GM11168 (cell line): ENCODE results near the gene CELSR2.

Source experiments
- in situ Hi-C: fragments of 300-500 bp; cut with MboI; formaldehyde crosslinking; loops from one replicate; pipeline ENCODE4 v1.12.0; 2022; ENCODE audit warnings: low sequenced_read_pairs; ENCODE audit not compliant: unreplicated experiment

The CELSR2 gene

DNA sequence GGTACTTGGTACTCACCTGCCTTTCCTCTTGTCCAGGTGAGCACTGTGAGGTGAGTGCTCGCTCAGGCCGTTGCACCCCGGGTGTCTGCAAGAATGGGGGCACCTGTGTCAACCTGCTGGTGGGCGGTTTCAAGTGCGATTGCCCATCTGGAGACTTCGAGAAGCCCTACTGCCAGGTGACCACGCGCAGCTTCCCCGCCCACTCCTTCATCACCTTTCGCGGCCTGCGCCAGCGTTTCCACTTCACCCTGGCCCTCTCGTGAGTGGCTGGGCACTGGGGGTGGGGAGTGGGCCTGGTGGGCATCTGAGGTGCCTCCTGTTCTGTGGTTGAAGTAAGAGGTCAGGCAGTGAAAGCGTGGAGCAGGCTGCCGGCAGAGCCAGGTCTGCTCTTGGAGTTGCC, 11.7 kb downstream of the CELSR2 start:
- in situ Hi-C loops, result no loop called here

DNA sequence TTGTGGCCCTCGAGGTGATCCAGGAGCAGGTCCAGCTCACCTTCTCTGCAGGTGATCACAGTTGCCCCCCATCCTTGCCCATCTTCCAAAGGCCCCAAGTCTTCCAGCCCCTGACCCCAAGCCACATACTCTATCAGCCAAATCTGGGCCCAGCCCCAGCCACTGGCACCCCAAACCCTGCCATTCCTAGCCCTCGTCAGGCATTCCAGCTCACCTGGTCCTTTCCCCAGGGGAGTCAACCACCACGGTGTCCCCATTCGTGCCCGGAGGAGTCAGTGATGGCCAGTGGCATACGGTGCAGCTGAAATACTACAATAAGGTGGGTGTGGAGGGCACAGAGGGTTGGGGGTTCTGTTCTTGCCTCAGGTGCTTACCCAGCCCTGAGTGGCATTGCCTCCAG, 12.2 kb downstream of the CELSR2 start:
- in situ Hi-C loops, result no loop called here

DNA sequence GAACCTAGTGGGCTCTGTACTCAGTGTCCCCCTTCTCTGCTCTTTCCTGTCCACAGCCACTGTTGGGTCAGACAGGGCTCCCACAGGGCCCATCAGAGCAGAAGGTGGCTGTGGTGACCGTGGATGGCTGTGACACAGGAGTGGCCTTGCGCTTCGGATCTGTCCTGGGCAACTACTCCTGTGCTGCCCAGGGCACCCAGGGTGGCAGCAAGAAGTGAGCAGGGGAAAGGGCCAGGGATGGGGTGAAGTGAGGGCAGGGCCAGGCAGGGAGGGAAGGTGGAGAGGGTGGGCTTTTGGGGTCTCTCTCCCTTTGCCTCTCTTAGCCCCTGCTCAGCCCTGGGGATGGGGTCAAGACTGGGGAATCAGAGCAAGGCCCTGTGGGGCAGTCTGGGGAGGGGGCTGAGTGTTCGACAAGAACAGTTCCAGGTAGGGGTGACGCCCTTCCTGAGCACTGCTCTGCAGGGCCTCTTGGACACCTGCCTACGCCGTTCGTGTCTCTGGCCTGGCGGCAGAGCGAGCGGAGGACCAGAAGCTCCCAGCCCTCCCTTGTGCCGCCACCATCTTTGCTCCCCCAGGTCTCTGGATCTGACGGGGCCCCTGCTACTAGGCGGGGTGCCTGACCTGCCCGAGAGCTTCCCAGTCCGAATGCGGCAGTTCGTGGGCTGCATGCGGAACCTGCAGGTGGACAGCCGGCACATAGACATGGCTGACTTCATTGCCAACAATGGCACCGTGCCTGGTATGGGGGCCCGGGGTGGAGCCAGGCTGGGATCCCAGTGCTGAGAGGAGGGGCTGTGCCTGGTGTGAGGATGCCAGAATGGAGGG, 13.1 kb downstream of the CELSR2 start:
- in situ Hi-C loops, result no loop called here

DNA sequence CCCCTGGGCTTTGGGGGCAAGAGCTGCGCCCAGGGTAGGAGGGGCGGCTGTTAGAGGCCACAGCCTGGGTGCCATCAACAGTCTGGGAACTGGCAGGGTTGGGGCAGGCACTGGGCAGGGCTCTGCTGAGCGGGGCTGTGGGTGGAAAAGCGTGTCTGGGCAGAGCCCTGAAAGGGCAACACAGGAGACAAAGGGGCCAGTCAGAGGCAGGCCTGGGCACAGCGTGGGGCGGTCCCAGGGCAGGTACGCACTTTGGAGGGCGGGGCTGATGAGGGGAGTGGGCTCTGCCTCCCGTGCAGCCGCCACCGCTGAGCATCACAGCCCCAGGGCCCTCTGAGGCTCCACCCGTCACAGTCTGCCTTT, 13.9 kb downstream of the CELSR2 start:
- in situ Hi-C loops, result no loop called here

DNA sequence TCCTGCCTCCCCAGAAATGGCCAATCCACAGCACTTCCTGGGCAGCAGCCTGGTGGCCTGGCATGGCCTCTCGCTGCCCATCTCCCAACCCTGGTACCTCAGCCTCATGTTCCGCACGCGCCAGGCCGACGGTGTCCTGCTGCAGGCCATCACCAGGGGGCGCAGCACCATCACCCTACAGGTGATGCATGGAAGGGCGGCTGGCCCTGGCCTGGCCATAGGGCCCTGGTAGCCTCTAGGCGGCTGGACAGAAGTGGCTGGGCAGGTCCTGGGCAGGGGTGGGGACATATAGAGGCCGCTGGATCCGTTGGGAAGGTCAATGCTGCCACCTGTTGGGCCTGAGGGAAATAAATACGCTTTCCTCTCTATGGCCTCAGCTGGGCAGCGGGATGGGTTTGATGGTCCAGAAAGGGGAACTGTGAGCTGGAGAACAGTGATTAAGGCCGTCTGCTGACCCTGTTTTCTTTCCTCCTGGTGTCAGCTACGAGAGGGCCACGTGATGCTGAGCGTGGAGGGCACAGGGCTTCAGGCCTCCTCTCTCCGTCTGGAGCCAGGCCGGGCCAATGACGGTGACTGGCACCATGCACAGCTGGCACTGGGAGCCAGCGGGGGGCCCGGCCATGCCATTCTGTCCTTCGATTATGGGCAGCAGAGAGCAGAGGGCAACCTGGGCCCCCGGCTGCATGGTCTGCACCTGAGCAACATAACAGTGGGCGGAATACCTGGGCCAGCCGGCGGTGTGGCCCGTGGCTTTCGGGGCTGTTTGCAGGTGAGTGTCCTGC, 14.4 kb downstream of the CELSR2 start:
- in situ Hi-C loops, result no loop called here

DNA sequence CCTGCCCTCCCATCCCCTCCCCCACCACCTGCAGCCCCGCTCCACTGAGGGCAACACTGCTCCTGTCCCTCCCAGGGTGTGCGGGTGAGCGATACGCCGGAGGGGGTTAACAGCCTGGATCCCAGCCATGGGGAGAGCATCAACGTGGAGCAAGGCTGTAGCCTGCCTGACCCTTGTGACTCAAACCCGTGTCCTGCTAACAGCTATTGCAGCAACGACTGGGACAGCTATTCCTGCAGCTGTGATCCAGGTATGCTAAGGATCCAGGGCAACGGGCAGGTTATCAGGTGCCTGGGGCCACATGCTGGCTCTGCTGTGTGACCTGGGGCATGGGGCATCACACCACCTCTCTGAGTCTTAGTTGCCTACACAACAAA, 15.0 kb downstream of the CELSR2 start:
- in situ Hi-C loops, result no loop called here

DNA sequence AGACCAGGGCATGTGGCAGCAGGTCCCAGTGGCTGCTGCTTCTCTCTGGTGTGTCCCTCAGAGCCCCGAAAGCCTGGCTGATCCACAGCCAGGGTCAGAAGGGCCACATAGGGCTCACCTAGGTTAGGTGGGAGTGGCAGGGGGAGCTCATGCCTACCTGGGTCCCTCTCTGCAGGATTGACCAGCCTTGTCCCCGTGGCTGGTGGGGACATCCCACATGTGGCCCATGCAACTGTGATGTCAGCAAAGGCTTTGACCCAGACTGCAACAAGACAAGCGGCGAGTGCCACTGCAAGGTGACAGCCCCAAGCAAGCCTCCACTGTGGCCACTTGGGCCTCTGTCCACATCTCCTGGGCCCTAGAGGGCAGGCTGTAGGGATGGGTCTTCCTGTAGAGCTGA, 15.7 kb downstream of the CELSR2 start:
- in situ Hi-C loops, result no loop called here

DNA sequence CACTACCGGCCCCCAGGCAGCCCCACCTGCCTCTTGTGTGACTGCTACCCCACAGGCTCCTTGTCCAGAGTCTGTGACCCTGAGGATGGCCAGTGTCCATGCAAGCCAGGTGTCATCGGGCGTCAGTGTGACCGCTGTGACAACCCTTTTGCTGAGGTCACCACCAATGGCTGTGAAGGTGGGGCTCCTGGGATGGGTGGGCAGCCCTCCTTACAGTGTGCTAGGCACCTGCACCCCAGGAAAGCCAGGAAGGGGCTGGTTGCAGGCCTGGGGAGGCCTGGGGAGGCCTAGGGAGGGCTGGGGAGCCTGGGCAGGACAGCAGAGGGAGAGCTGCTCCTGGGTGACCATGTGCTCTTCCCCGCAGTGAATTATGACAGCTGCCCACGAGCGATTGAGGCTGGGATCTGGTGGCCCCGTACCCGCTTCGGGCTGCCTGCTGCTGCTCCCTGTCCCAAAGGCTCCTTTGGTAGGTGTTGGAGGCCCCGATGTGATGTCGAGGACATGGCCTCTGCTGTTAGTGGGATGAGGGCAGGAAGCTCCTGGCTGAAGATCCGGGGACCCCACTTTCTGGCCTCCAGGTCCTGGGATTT, 16.5 kb downstream of the CELSR2 start:
- in situ Hi-C loops, result no loop called here

DNA sequence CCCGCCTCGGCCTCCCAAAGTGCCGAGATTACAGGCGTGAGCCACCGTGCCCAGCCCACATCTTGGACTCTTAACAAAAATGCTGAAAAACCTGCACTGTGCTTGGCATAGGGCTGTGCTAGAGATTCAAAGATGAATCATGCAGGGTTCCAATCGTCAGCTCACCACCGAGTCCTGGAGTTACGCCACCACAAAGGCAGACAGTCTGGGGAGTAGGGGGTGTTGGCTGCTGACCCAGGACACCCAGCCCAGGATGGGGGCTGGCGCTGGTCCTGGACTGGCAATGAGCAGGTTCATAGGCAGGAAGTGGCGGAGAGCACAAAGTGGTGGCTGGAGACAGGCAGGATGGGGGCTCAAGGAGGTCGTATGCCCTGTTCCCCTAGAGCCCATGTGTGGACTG, 17.6 kb downstream of the CELSR2 start:
- in situ Hi-C loops, result no loop called here

DNA sequence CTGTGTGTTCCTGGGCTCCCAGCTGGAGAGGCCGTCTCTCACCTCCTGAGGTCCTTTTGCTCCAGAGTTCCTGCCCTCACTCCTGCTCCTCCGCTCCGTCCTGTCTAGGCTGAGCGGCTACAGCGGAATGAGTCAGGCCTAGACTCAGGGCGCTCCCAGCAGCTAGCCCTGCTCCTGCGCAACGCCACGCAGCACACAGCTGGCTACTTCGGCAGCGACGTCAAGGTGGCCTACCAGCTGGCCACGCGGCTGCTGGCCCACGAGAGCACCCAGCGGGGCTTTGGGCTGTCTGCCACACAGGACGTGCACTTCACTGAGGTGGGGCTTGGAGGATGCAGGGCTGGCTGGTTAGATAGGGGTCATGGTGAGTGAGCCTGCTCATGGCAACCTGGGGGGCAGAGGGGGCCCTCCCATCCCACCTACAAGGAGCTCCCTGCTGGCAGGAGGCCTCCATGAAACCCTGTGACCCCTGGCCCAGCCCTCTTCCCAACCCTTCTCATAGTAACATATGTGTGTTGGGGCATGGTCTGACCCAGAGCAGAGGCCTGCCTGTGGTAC, 18.5 kb downstream of the CELSR2 start:
- in situ Hi-C loops, result no loop called here

DNA sequence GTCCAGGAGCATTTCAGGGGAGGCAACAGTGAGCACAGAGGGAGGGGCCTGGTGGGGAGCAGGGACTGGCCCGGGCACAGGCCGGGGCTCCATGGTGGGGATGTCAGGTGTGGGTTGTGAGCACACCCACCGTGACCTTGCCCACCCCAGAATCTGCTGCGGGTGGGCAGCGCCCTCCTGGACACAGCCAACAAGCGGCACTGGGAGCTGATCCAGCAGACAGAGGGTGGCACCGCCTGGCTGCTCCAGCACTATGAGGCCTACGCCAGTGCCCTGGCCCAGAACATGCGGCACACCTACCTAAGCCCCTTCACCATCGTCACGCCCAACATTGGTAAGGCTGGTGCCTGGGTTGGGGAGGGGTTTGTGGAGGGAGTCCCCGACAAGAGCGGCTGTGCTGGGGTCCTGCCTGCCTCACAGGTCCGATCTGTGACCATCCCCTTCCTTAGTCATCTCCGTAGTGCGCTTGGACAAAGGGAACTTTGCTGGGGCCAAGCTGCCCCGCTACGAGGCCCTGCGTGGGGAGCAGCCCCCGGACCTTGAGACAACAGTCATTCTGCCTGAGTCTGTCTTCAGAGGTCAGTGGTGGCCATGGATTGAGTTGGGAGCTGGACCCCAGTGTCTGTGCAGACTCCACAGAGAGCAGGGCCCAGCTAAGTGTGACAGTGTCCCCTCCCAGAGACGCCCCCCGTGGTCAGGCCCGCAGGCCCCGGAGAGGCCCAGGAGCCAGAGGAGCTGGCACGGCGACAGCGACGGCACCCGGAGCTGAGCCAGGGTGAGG, 19.3 kb downstream of the CELSR2 start:
- in situ Hi-C loops, result no loop called here

DNA sequence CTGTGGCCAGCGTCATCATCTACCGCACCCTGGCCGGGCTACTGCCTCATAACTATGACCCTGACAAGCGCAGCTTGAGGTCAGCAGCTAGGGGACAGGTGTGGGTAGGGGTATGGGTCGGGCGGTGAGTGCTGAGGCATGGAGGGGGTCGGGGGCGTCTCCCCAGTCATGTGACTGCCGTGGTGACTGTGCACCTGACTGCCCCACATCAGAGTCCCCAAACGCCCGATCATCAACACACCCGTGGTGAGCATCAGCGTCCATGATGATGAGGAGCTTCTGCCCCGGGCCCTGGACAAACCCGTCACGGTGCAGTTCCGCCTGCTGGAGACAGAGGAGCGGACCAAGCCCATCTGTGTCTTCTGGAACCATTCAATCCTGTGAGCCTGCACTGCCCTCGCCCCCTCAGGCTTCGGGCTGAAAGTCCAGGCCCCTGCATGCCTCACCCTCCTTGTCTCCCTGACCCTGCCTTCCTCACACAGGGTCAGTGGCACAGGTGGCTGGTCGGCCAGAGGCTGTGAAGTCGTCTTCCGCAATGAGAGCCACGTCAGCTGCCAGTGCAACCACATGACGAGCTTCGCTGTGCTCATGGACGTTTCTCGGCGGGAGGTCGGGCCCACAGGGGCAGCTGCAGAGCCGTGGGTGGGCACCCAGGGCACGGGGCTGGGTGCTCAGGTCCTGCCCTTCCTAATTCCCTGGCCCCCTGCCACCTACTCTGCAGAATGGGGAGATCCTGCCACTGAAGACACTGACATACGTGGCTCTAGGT, 20.1 kb downstream of the CELSR2 start:
- in situ Hi-C loops, result no loop called here

DNA sequence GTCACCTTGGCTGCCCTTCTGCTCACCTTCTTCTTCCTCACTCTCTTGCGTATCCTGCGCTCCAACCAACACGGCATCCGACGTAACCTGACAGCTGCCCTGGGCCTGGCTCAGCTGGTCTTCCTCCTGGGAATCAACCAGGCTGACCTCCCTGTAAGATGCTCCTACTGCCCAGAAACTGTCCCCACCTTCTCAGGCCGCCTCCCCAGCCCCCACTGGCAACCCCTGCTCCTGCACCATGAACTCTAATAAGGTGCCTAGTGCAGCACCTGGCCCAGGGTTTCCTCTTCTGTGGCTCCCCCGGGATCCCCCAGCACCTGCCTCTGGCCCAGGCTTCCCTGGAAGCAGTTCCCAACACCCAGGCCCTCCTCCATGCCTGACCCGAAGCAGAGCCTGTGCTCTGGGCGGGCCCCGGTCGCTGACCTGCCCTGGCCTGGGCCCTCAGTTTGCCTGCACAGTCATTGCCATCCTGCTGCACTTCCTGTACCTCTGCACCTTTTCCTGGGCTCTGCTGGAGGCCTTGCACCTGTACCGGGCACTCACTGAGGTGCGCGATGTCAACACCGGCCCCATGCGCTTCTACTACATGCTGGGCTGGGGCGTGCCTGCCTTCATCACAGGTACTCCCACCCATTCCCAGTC, 20.8 kb downstream of the CELSR2 start:
- in situ Hi-C loops, result no loop called here

DNA sequence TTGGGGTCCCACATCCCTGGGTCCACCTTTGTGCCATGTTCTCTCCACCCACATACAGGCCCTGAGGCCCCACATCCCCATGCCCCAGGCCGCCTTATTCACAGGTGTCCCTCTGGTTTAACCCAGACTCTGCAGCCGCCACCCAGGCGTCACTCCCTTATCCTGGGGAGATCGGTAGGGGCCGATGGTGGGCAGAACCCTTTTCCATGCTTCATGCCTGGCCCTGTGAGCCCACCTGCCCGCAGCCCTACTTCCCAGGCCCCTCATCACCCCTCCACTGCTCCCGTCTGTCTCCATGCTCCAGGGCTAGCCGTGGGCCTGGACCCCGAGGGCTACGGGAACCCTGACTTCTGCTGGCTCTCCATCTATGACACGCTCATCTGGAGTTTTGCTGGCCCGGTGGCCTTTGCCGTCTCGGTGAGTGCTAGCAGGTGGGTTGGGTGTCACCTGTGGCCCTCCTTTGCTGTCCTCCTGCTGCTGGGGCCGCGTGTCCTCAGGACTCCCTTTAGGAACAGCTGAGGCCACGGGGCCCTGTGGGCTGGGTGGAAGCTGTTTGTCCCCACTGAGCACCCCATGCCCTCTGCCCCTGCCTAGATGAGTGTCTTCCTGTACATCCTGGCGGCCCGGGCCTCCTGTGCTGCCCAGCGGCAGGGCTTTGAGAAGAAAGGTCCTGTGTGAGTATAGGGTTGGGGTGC, 21.4 kb downstream of the CELSR2 start:
- in situ Hi-C loops, result no loop called here

DNA sequence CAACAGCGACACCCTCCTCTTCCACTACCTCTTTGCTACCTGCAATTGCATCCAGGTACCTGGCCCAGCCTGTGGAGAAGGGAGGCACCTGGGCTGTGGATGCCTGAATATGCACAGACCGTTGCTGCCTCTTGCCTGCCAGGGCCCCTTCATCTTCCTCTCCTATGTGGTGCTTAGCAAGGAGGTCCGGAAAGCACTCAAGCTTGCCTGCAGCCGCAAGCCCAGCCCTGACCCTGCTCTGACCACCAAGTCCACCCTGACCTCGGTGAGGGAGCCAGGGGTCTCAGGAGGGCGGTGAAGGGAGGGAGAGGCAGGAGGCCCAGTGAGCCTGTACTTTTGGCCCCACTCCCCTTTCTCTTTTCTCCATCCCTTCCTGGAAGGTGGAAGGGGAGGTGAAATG, 22.1 kb downstream of the CELSR2 start:
- in situ Hi-C loops, result no loop called here

DNA sequence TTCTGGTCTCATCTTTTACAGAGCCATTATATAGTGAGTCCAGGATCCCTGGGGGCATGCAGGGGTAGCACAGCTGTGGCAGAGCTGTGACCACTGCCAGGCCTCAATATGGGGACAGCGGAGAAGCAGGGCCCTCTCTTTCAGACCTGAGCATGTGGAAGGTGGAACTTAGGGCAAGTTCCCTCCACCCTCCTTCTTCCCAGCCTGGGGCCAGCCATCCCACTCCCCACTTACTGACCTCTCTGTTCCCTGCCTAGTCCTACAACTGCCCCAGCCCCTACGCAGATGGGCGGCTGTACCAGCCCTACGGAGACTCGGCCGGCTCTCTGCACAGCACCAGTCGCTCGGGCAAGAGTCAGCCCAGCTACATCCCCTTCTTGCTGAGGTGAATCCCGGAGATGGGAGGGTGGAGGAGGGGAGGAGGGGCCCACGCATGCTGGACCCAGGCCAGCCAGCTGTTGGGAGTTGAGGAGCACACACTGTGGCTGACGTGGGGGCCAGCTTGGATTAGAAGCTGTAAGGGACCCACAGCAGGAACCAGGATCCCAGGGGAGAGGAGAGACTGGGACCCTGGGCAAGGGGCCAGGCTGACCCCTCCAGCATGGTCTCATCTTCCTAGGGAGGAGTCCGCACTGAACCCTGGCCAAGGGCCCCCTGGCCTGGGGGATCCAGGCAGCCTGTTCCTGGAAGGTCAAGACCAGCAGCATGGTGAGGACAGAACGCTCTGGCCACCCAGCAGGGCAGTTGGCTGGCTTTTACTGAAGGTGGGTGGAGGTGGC, 22.9 kb downstream of the CELSR2 start:
- in situ Hi-C loops, result no loop called here

DNA sequence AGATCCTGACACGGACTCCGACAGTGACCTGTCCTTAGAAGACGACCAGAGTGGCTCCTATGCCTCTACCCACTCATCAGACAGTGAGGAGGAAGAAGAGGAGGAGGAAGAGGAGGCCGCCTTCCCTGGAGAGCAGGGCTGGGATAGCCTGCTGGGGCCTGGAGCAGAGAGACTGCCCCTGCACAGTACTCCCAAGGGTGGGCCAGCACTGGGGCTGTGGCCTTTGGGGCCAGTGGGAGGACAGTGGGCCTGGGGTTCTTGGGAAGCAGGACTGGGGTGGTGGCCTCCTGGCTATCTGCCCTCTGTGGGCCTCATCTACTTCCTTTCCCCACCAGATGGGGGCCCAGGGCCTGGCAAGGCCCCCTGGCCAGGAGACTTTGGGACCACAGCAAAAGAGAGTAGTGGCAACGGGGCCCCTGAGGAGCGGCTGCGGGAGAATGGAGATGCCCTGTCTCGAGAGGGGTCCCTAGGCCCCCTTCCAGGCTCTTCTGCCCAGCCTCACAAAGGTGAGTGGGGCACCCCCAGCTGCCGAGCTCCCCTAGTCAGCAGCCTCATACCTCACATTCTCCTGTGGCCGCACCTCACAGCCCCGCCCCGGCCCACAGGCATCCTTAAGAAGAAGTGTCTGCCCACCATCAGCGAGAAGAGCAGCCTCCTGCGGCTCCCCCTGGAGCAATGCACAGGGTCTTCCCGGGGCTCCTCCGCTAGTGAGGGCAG, 23.6 kb downstream of the CELSR2 start:
- in situ Hi-C loops, result no loop called here
